HepG2 (cell line): ENCODE measurements around the gene TLK2. TPM values are rescaled to one million over a fixed set of nuclear protein-coding genes. Genes with fewer than 3 reads are reported as not detected.

Experiments used
- AKAP8 ChIP-seq: sonication (generic); formaldehyde crosslinking; IDR thresholded peaks from 2 replicates; pipeline ENCODE4 v1.5.1; 2020; ENCODE audit warnings: mild to moderate bottlenecking, missing genetic modification reagents
- ATAD3A ChIP-seq: sonication (generic); formaldehyde crosslinking; IDR thresholded peaks from 2 replicates; pipeline ENCODE4 v1.4.0; 2020; ENCODE audit warnings: missing genetic modification reagents
- EZH2 ChIP-seq: conservative IDR thresholded peaks from 2 replicates; pipeline ENCODE4 v1.6.1; 2012; ENCODE audit warnings: mild to moderate bottlenecking, low read depth, low read length, moderate library complexity
- IRF9 ChIP-seq: sonication (generic); formaldehyde crosslinking; IDR thresholded peaks from 2 replicates; pipeline ENCODE4 v1.8.0; 2022; ENCODE audit warnings: missing genetic modification reagents, mild to moderate bottlenecking, borderline replicate concordance
- RERE ChIP-seq: IDR thresholded peaks from 2 replicates; pipeline ENCODE4 v1.6.1; 2016; ENCODE audit warnings: low read depth, missing genetic modification reagents, missing compliant biosample characterization
- TGIF2 ChIP-seq: IDR thresholded peaks from 2 replicates; pipeline ENCODE4 v1.6.1; 2016; ENCODE audit warnings: control low read depth, missing compliant biosample characterization
- ZBTB38 ChIP-seq: sonication (generic); formaldehyde crosslinking; IDR thresholded peaks from 2 replicates; pipeline ENCODE4 v1.5.1; 2020; ENCODE audit warnings: mild to moderate bottlenecking, missing genetic modification reagents
- ZBTB42 ChIP-seq: sonication (generic); formaldehyde crosslinking; IDR thresholded peaks from 2 replicates; pipeline ENCODE4 v1.5.0; 2020; ENCODE audit warnings: mild to moderate bottlenecking, missing genetic modification reagents
- ZNF704 ChIP-seq: sonication (generic); formaldehyde crosslinking; IDR thresholded peaks from 2 replicates; pipeline ENCODE4 v1.8.1; 2023; ENCODE audit warnings: mild to moderate bottlenecking, inconsistent platforms, moderate library complexity, missing genetic modification reagents, borderline replicate concordance
- polyA plus RNA-seq, 8 experiments: library from polyadenylated mRNA; depleted of rRNA in 3 of 8; stranded (reverse) in 7 of 8; unstranded in 1 of 8; fragments of >200 nt; fragmentation: Illumina TruSeq in 4 of 8; extraction: Trizol in 4 of 8; gene quantifications; 2 replicates each; pipeline versions ENCODE4 v1.2.1 to v1.2.3, GENCODE V29; 2011 to 2016; ENCODE audit warnings: low read depth in 4 of 8, missing spikeins in 1 of 8, mixed read lengths in 1 of 8; ENCODE audit not compliant: insufficient read depth in 1 of 8
- total RNA-seq, 5 experiments: library from RNA; depleted of rRNA; stranded (reverse); fragments of >200 nt; fragmentation: Illumina TruSeq; extraction: Trizol; gene quantifications; 2 replicates each; pipeline ENCODE4 v1.2.3, GENCODE V29; 2016; ENCODE audit warnings: low read depth in 1 of 5
- TF ChIP-seq, protein P1 (sequence below), 2 experiments: fragments of 450-650 bp in 1 of 2; sonication (generic) in 1 of 2; formaldehyde crosslinking in 1 of 2; IDR thresholded peaks; 2 replicates each; pipeline versions ENCODE4 v1.6.1 to v1.8.0; 2016 to 2022; ENCODE audit warnings: antibody characterized with exemption in 1 of 2, mild to moderate bottlenecking in 1 of 2, missing genetic modification reagents in 1 of 2

Gene TLK2
- total and polyA plus RNA-seq, 2 of the 13 experiments (the other 11 are each of a cell fraction or from before 2014, with no cell fraction given), result 58.7 to 60.8 TPM

- TF ChIP-seq RERE (CRISPR knock-in tag) (no peak), TGIF2 (CRISPR knock-in tag) (no peak), ZNF704 (CRISPR knock-in tag) (no peak), EZH2 (no peak), IRF9 (CRISPR knock-in tag) (peak; percentile 51; the same call in 1 of the 2 replicates), ZBTB42 (CRISPR knock-in tag) (no peak), ATAD3A (CRISPR knock-in tag) (no peak), AKAP8 (CRISPR knock-in tag) (0 out of 2 replicates have a peak, but pooled peaks have one; percentile 16), ZBTB38 (CRISPR knock-in tag) (peak; percentile 53; the same call in 1 of the 2 replicates)
- TF ChIP-seq, protein P1, sequence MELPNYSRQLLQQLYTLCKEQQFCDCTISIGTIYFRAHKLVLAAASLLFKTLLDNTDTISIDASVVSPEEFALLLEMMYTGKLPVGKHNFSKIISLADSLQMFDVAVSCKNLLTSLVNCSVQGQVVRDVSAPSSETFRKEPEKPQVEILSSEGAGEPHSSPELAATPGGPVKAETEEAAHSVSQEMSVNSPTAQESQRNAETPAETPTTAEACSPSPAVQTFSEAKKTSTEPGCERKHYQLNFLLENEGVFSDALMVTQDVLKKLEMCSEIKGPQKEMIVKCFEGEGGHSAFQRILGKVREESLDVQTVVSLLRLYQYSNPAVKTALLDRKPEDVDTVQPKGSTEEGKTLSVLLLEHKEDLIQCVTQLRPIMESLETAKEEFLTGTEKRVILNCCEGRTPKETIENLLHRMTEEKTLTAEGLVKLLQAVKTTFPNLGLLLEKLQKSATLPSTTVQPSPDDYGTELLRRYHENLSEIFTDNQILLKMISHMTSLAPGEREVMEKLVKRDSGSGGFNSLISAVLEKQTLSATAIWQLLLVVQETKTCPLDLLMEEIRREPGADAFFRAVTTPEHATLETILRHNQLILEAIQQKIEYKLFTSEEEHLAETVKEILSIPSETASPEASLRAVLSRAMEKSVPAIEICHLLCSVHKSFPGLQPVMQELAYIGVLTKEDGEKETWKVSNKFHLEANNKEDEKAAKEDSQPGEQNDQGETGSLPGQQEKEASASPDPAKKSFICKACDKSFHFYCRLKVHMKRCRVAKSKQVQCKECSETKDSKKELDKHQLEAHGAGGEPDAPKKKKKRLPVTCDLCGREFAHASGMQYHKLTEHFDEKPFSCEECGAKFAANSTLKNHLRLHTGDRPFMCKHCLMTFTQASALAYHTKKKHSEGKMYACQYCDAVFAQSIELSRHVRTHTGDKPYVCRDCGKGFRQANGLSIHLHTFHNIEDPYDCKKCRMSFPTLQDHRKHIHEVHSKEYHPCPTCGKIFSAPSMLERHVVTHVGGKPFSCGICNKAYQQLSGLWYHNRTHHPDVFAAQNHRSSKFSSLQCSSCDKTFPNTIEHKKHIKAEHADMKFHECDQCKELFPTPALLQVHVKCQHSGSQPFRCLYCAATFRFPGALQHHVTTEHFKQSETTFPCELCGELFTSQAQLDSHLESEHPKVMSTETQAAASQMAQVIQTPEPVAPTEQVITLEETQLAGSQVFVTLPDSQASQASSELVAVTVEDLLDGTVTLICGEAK (IDR thresholded peaks at IDR 0.05), result no peak
- TF ChIP-seq, protein P1 (CRISPR knock-in tag; IDR thresholded peaks at IDR 0.05), result no peak
These were observed 141.0 kb downstream of the TLK2 start (continued) for GRCh38 chr17:62619417-62620155.
